Upper lobe of left lung (tissue), 6 donors: Measurements from ENCODE around the gene TTC12. TPM values are rescaled to one million over a fixed set of nuclear protein-coding genes. Genes with fewer than 3 reads are reported as not detected.
A peak's percentile ranks its signal among the peaks of the same experiment; 100 is the strongest.

ENCODE experiments used
- ATAC-seq, 2 donors: fragments of 200-7000 bp; cut with Tn5 transposase; one replicate each; pipeline ENCODE4 v1.9.1; 2022; ENCODE audit warnings: mild to moderate bottlenecking in 2 of 2, moderate library complexity in 2 of 2; ENCODE audit not compliant: low FRiP score in 2 of 2
- DNase-seq, 2 donors: peaks; one replicate each; pipeline ENCODE4 v3.0.0-alpha.2; 2019 to 2020
- H3K27ac ChIP-seq, 4 donors: fragments of 200-600 bp; sonication (generic); one replicate each; pipeline ENCODE4 v1.5.1; 2016 to 2019
- H3K27me3 ChIP-seq, 4 donors: fragments of 200-600 bp; sonication (generic); one replicate each; pipeline ENCODE4 v1.5.1; 2017 to 2019
- H3K36me3 ChIP-seq, 4 donors: fragments of 200-600 bp; sonication (generic); one replicate each; pipeline ENCODE4 v1.5.1; 2016 to 2019
- H3K4me1 ChIP-seq, 4 donors: fragments of 200-600 bp; sonication (generic); one replicate each; pipeline ENCODE4 v1.5.1; 2018 to 2019
- H3K4me3 ChIP-seq, 4 donors: fragments of 200-600 bp; sonication (generic); one replicate each; pipeline ENCODE4 v1.5.1; 2017 to 2019; ENCODE audit warnings: mild to moderate bottlenecking in 2 of 4, moderate library complexity in 1 of 4
- H3K9me3 ChIP-seq, 4 donors: fragments of 200-600 bp; sonication (generic); one replicate each; pipeline ENCODE4 v1.5.1; 2018 to 2019
- EP300 ChIP-seq, 4 donors: sonication (generic); formaldehyde crosslinking; IDR thresholded peaks; one replicate each; pipeline ENCODE4 v1.5.1; 2017; ENCODE audit warnings: antibody characterized with exemption in 4 of 4, control low read depth in 2 of 4
- POLR2A ChIP-seq, 4 donors: fragments of 450-650 bp; IDR thresholded peaks; one replicate each; pipeline ENCODE4 v1.5.1; 2016 to 2017; ENCODE audit warnings: antibody characterized with exemption in 4 of 4, mild to moderate bottlenecking in 2 of 4
- POLR2AphosphoS5 ChIP-seq, 2 donors: sonication (generic); formaldehyde crosslinking; IDR thresholded peaks; one replicate each; pipeline ENCODE4 v1.5.1; 2017; ENCODE audit warnings: antibody characterized with exemption in 2 of 2
- WGBS, 2 donors: methylation state at CpG; one replicate each; pipeline ENCODE4 v1.1.5; 2017 to 2018; 5-methylcytosine and 5-hydroxymethylcytosine counted together
- total RNA-seq, 6 donors: library from RNA; depleted of rRNA in 4 of 6; stranded (reverse); fragments of >200 nt in 4 of 6; gene quantifications; one replicate each; pipeline versions ENCODE4 v1.1.0 to v1.2.1, GENCODE V29; 2016 to 2021
- TF ChIP-seq, protein P1 (sequence below), 6 experiments: fragments of 450-650 bp in 4 of 6; fragments of 200-600 bp in 2 of 6; sonication (generic) in 2 of 6; IDR thresholded peaks; one replicate each; pipeline ENCODE4 v1.5.1; 2016 to 2019; ENCODE audit warnings: antibody characterized with exemption in 6 of 6
- donor health status: DM: no; HTN: no; CAD: no; lungs with moderate emphysema.
- donor health status: DM: no; HTN: yes; CAD: no; lungs with severe emphysema.

TTC12 gene
- total RNA-seq, 6 donors from 2014 or later = 11.6 to 56.7 (median 16.1) TPM

DNA sequence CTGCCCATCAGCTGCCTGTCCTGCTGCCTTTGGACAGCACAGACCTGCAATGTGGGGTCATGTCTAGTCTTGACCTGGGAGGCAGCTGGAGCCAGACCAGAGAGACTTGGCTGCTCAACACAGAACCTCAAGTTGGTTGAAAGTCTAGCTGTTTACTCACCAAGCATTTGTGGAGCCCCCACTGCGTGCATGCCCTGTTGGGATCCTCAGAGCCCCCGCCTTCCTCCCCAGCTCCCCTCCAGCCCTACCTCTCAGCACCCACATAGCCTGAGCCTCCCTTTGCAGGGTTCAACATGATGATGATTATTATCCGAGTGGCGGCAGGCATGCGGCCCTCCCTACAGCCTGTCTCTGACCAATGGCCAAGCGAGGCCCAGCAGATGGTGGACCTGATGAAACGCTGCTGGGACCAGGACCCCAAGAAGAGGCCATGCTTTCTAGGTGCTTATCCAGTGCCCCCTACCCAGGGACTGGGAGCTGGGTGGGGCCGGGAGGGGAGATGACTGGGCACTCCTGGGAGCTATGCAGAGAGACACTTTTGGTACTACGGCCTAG, 81.5 kb downstream of the TTC12 start:
- no peak overlapping the region for H3K27ac ChIP-seq
- no peaks in the 10 kb centered on the region for H3K36me3 ChIP-seq
- TF ChIP-seq POLR2AphosphoS5 (IDR thresholded peaks at IDR 0.05) (no peak), POLR2A (IDR thresholded peaks at IDR 0.05) (no peak), EP300 (IDR thresholded peaks at IDR 0.05) (no peak)
- TF ChIP-seq, protein P1, sequence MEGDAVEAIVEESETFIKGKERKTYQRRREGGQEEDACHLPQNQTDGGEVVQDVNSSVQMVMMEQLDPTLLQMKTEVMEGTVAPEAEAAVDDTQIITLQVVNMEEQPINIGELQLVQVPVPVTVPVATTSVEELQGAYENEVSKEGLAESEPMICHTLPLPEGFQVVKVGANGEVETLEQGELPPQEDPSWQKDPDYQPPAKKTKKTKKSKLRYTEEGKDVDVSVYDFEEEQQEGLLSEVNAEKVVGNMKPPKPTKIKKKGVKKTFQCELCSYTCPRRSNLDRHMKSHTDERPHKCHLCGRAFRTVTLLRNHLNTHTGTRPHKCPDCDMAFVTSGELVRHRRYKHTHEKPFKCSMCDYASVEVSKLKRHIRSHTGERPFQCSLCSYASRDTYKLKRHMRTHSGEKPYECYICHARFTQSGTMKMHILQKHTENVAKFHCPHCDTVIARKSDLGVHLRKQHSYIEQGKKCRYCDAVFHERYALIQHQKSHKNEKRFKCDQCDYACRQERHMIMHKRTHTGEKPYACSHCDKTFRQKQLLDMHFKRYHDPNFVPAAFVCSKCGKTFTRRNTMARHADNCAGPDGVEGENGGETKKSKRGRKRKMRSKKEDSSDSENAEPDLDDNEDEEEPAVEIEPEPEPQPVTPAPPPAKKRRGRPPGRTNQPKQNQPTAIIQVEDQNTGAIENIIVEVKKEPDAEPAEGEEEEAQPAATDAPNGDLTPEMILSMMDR (IDR thresholded peaks at IDR 0.05) = no peak
- no peaks in the 10 kb centered on the region for H3K9me3 ChIP-seq
- DNase-seq = no peak
- H3K4me1 ChIP-seq = no peaks in the 10 kb centered on the region
- 91 to 93% methylated on average over 4 to 9 of the region's 9 CpGs for WGBS, 2 donors
- H3K4me3 ChIP-seq = no peak overlapping the region
- ATAC-seq = no peak
- H3K27me3 ChIP-seq = no peaks in the 10 kb centered on the region

DNA sequence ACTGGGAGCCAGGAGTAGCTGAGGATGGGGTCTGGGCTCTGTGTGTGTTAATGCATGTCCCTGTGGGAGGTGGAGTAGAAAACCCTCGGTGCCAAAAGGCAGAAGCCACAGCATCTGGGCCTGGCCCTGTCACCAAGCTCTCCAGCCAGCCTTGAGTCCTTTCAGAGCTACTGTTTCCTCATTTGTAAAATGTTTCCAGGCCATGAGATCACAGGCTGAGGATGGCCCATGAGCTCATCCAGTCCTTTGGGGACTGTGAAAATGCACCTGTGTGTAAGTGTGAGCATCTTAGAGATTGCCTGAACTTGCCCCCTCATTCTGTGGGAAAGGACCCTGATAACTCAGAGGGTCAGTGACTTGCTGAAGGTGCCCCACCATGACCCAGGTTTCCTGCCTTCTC, 82.3 kb downstream of the TTC12 start:
- no peaks in the 10 kb centered on the region for H3K4me1 ChIP-seq
- WGBS, 2 donors = 73% methylated on average over 1 of the region's 1 CpG; no CpG with 5 or more reads in 1 of the 2 donors
- no peak overlapping the region for H3K27ac ChIP-seq
- H3K9me3 ChIP-seq = no peaks in the 10 kb centered on the region
- ATAC-seq = no peak
- H3K27me3 ChIP-seq = no peaks in the 10 kb centered on the region
- TF ChIP-seq POLR2AphosphoS5 (IDR thresholded peaks at IDR 0.05) = no peak
- DNase-seq = no peak
- H3K36me3 ChIP-seq = no peaks in the 10 kb centered on the region
- no peak overlapping the region for H3K4me3 ChIP-seq

DNA sequence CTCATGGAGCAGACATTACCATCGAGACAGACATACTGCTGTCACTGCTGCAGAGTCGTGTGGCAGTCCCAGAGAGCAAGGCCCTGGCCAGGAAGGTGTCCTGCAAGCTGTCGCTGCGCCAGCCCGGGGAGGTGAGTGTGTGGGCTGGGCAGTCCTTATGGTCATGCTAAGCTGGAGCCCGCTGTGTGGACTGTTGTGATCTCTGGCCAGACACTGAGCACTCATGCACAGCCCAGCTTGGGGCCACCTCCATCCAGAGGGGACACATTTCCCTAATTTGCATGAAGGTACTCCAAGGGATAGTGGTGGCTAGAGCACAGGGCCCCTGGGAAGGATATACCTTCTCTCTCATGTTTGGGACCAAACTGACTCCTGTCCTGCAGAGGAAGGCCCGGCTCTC, 82.8 kb downstream of the TTC12 start:
- no peak overlapping the region for H3K4me3 ChIP-seq
- ATAC-seq (no peak), DNase-seq (no peak)
- no peak overlapping the region for H3K27ac ChIP-seq
- no peaks in the 10 kb centered on the region for H3K27me3 ChIP-seq
- TF ChIP-seq POLR2AphosphoS5 (IDR thresholded peaks at IDR 0.05) (no peak), POLR2A (IDR thresholded peaks at IDR 0.05) (no peak), EP300 (IDR thresholded peaks at IDR 0.05) (no peak)
- TF ChIP-seq, protein P1 (IDR thresholded peaks at IDR 0.05) = no peak
- 69 to 71% methylated on average over 6 to 7 of the region's 7 CpGs for WGBS, 2 donors
- H3K9me3 ChIP-seq = no peaks in the 10 kb centered on the region
- no peaks in the 10 kb centered on the region for H3K36me3 ChIP-seq
- no peaks in the 10 kb centered on the region for H3K4me1 ChIP-seq

DNA sequence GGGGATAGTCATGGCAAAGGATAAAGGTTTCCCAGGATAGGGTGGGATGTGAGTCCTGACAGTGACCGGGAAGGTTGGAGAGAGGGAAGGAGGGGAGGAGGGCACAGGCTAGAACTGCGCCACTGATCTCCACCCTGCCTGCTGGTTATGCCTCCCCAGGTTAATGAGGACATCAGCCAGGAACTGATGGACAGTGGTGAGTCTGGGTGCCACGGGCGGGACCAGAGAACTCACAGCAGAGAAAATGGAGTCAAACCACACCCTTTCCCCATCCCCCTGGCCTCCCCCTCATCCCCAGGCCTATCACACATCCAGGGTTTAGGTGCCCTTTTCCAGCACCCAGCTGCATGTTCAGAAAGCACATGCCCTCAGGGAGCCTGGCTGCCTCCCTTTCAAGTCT, 83.4 kb downstream of the TTC12 start:
- no peak for DNase-seq
- 85 to 99% methylated on average over 4 of the region's 4 CpGs for WGBS, 2 donors
- no peak overlapping the region for H3K4me3 ChIP-seq
- H3K4me1 ChIP-seq = no peaks in the 10 kb centered on the region
- ATAC-seq = no peak
- no peak overlapping the region for H3K27ac ChIP-seq
- no peaks in the 10 kb centered on the region for H3K27me3 ChIP-seq
- no peaks in the 10 kb centered on the region for H3K36me3 ChIP-seq
- no peaks in the 10 kb centered on the region for H3K9me3 ChIP-seq
- TF ChIP-seq EP300 (IDR thresholded peaks at IDR 0.05) = no peak
- no peak for TF ChIP-seq POLR2A (IDR thresholded peaks at IDR 0.05)
- TF ChIP-seq, protein P1 (IDR thresholded peaks at IDR 0.05) = no peak
- no peak for TF ChIP-seq POLR2AphosphoS5 (IDR thresholded peaks at IDR 0.05)

DNA sequence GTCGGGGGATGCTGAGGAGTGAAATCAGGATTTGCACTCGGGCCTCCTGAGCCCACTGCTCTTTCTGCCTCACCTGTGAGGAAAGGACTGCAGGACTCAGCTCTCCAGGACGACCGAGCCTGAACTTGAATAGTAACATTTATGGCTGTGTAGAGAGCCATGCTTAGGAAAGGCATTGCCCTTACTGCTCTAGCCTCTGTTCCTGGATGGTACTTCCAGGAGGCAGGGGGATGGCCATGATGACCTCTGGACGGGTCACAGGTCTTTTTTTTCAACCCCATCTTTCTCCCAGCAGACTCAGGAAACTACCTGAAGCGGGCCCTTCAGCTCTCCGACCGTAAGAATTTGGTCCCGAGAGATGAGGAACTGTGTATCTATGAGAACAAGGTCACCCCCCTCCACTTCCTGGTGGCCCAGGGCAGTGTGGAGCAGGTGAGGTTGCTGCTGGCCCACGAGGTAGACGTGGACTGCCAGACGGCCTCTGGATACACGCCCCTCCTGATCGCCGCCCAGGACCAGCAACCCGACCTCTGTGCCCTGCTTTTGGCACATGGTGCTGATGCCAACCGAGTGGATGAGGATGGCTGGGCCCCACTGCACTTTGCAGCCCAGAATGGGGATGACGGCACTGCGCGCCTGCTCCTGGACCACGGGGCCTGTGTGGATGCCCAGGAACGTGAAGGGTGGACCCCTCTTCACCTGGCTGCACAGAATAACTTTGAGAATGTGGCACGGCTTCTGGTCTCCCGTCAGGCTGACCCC, 84.5 kb downstream of the TTC12 start:
- peak in 1 of 2 donors; percentile 72 for DNase-seq
- TF ChIP-seq POLR2AphosphoS5 (IDR thresholded peaks at IDR 0.05) (no peak), POLR2A (IDR thresholded peaks at IDR 0.05) (no peak), EP300 (IDR thresholded peaks at IDR 0.05) (no peak)
- TF ChIP-seq, protein P1 (IDR thresholded peaks at IDR 0.05) = no peak
- no peak for ATAC-seq
- no peaks in the 10 kb centered on the region for H3K4me1 ChIP-seq
- H3K36me3 ChIP-seq = no peaks in the 10 kb centered on the region
- H3K4me3 ChIP-seq = no peak overlapping the region
- no peaks in the 10 kb centered on the region for H3K9me3 ChIP-seq
- WGBS, 2 donors = 88% methylated on average over 12 to 19 of the region's 24 CpGs
- H3K27ac ChIP-seq = no peak overlapping the region
- H3K27me3 ChIP-seq = no peaks in the 10 kb centered on the region
